SK-N-SH treated with all-trans-retinoic acid at 6 μM for 48 hours (cell line): ENCODE results near the gene PDCD7.

Experiments
- ARNTL ChIP-seq: fragments of 450-650 bp; formaldehyde crosslinking; IDR thresholded peaks from 2 replicates; pipeline ENCODE4 v1.5.0; 2020; ENCODE audit warnings: low read depth, mild to moderate bottlenecking, moderate library complexity, borderline replicate concordance
- OSR1 ChIP-seq: fragments of 250-450 bp; sonication (Bioruptor Pico); IDR thresholded peaks from 2 replicates; pipeline ENCODE4 v1.8.0; 2022; ENCODE audit warnings: moderate library complexity, mild to moderate bottlenecking, inconsistent platforms
- PATZ1 ChIP-seq: fragments of 250-450 bp; sonication (Bioruptor Pico); IDR thresholded peaks from 2 replicates; pipeline ENCODE4 v1.8.0; 2020; ENCODE audit warnings: mild to moderate bottlenecking, moderate library complexity, borderline replicate concordance
- SNAI2 ChIP-seq: fragments of 250-450 bp; sonication (Bioruptor Pico); IDR thresholded peaks from 2 replicates; pipeline ENCODE4 v1.5.0; 2020; ENCODE audit warnings: mild to moderate bottlenecking, moderate library complexity
- TOX ChIP-seq: fragments of 250-450 bp; sonication (Bioruptor Pico); IDR thresholded peaks from 2 replicates; pipeline ENCODE4 v1.8.0; 2021; ENCODE audit warnings: mild to moderate bottlenecking, moderate library complexity, borderline replicate concordance
- ZFP30 ChIP-seq: fragments of 450-650 bp; formaldehyde crosslinking; IDR thresholded peaks from 2 replicates; pipeline ENCODE4 v1.5.0; 2022; ENCODE audit warnings: mild to moderate bottlenecking, moderate library complexity
- ZNF8 ChIP-seq: fragments of 450-650 bp; formaldehyde crosslinking; IDR thresholded peaks from 2 replicates; pipeline ENCODE4 v1.5.0; 2020; ENCODE audit warnings: mild to moderate bottlenecking, moderate library complexity
- TF ChIP-seq, protein P1 (sequence below): fragments of 250-450 bp; sonication (Bioruptor Pico); IDR thresholded peaks from 2 replicates; pipeline ENCODE4 v1.5.1; 2021; ENCODE audit warnings: mild to moderate bottlenecking, moderate library complexity

- TF ChIP-seq ZNF8 (no peak), ZFP30 (CRISPR knock-in tag) (no peak), TOX (CRISPR knock-in tag) (no peak), PATZ1 (CRISPR knock-in tag) (no peak), OSR1 (CRISPR knock-in tag) (no peak), SNAI2 (CRISPR knock-in tag) (no peak), ARNTL (CRISPR knock-in tag) (no peak)
- TF ChIP-seq, protein P1, sequence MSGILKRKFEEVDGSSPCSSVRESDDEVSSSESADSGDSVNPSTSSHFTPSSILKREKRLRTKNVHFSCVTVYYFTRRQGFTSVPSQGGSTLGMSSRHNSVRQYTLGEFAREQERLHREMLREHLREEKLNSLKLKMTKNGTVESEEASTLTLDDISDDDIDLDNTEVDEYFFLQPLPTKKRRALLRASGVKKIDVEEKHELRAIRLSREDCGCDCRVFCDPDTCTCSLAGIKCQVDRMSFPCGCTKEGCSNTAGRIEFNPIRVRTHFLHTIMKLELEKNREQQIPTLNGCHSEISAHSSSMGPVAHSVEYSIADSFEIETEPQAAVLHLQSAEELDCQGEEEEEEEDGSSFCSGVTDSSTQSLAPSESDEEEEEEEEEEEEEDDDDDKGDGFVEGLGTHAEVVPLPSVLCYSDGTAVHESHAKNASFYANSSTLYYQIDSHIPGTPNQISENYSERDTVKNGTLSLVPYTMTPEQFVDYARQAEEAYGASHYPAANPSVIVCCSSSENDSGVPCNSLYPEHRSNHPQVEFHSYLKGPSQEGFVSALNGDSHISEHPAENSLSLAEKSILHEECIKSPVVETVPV (CRISPR knock-in tag) = no peak
These were observed 45.5 kb downstream of the PDCD7 start for GRCh38 chr15:65087873-65088642.
